HG03135 (cell line): ENCODE data around the gene C2orf68.
"Not testable (repeated sequence)": the region's sequence is repeated elsewhere in the genome, so short reads cannot be mapped to it uniquely, and the experiment has no call there.

Source experiments
- ATAC-seq: cut with Tn5 transposase; IDR thresholded peaks from one replicate; pipeline ENCODE4 v1.9.1; 2021; ENCODE audit warnings: mild to moderate bottlenecking, moderate library complexity; ENCODE audit not compliant: unreplicated experiment

C2orf68 gene

GRCh38 chr2:85600235-85600575 is 11.7 kb downstream of the C2orf68 start:
- no peak for ATAC-seq

GRCh38 chr2:85599468-85600234 is 12.2 kb downstream of the C2orf68 start:
- no peak for ATAC-seq

- ATAC-seq = no peak
Measured at GRCh38 chr2:85598594-85599340, 13.1 kb downstream of the C2orf68 start.

- ATAC-seq = no peak
Measured at GRCh38 chr2:85597241-85597640, 14.6 kb downstream of the C2orf68 start.

GRCh38 chr2:85596486-85597143 is 15.3 kb downstream of the C2orf68 start:
- ATAC-seq = no peak

- ATAC-seq = no peak
Measured at GRCh38 chr2:85596026-85596333, 15.9 kb downstream of the C2orf68 start.

- ATAC-seq = peak; percentile 98
Measured at GRCh38 chr2:85595301-85596025, 16.4 kb downstream of the C2orf68 start, which contains the start of gene RNF181. Gene RNF181, plus strand, starts transcription at chr2:85595745. Its CDS starts 19 bp downstream, at chr2:85595764.

- ATAC-seq = peak; percentile 1
Measured at GRCh38 chr2:85594715-85595300, 17.1 kb downstream of the C2orf68 start.

- ATAC-seq = no peak
Measured at GRCh38 chr2:85593023-85593422, 18.8 kb downstream of the C2orf68 start.

- ATAC-seq = not testable (repeated sequence)
Measured at GRCh38 chr2:85592299-85592698, 19.6 kb downstream of the C2orf68 start.

- no peak for ATAC-seq
Measured at GRCh38 chr2:85591563-85591962, 20.3 kb downstream of the C2orf68 start.

- ATAC-seq = no peak
Measured at GRCh38 chr2:85590950-85591349, 20.9 kb downstream of the C2orf68 start.

- ATAC-seq = no peak
Measured at GRCh38 chr2:85589982-85590791, 21.7 kb downstream of the C2orf68 start.

GRCh38 chr2:85589181-85589580 is 22.7 kb downstream of the C2orf68 start:
- no peak for ATAC-seq

GRCh38 chr2:85588645-85589044 is 23.2 kb downstream of the C2orf68 start:
- ATAC-seq = no peak

- ATAC-seq = no peak
Measured at GRCh38 chr2:85588236-85588635, 23.6 kb downstream of the C2orf68 start.

- ATAC-seq = no peak
Measured at GRCh38 chr2:85585781-85586105, 26.1 kb downstream of the C2orf68 start.

GRCh38 chr2:85584857-85585780 is 26.7 kb downstream of the C2orf68 start:
- ATAC-seq = peak; percentile 43

GRCh38 chr2:85584354-85584856 is 27.5 kb downstream of the C2orf68 start, which contains the start of gene VAMP5:
Gene VAMP5, plus strand, starts transcription at chr2:85584431. Its CDS starts 60 bp downstream, at chr2:85584491.
- ATAC-seq = peak; percentile 27
